SK-N-SH treated with all-trans-retinoic acid at 6 μM for 48 hours (cell line): ENCODE results near the gene APPBP2.

Experiments used
- ATAC-seq: fragments of 200-7000 bp; cut with Tn5 transposase; 3 replicates; pipeline ENCODE4 v1.9.1; 2020; ENCODE audit warnings: mild to moderate bottlenecking, moderate library complexity
- ARNTL ChIP-seq: fragments of 450-650 bp; formaldehyde crosslinking; IDR thresholded peaks from 2 replicates; pipeline ENCODE4 v1.5.0; 2020; ENCODE audit warnings: low read depth, mild to moderate bottlenecking, moderate library complexity, borderline replicate concordance
- BACH2 ChIP-seq: fragments of 250-450 bp; sonication (Bioruptor Pico); IDR thresholded peaks from 2 replicates; pipeline ENCODE4 v1.9.0; 2021; ENCODE audit warnings: mild to moderate bottlenecking, borderline replicate concordance
- CSDC2 ChIP-seq: fragments of 250-450 bp; sonication (Bioruptor Pico); IDR thresholded peaks from 2 replicates; pipeline ENCODE4 v1.5.0; 2020; ENCODE audit warnings: mild to moderate bottlenecking, moderate library complexity
- ESRRG ChIP-seq: fragments of 250-450 bp; sonication (Bioruptor Pico); IDR thresholded peaks from 2 replicates; pipeline ENCODE4 v1.6.1; 2021; ENCODE audit warnings: mild to moderate bottlenecking
- GLIS3 ChIP-seq: fragments of 250-450 bp; sonication (Bioruptor Pico); IDR thresholded peaks from 2 replicates; pipeline ENCODE4 v1.5.0; 2020; ENCODE audit warnings: mild to moderate bottlenecking, moderate library complexity
- ISL1 ChIP-seq: fragments of 250-450 bp; sonication (Bioruptor Pico); IDR thresholded peaks from 2 replicates; pipeline ENCODE4 v2.1.2; 2022; ENCODE audit warnings: mild to moderate bottlenecking, moderate library complexity
- OSR1 ChIP-seq: fragments of 250-450 bp; sonication (Bioruptor Pico); IDR thresholded peaks from 2 replicates; pipeline ENCODE4 v1.8.0; 2022; ENCODE audit warnings: moderate library complexity, mild to moderate bottlenecking, inconsistent platforms
- PPARA ChIP-seq: fragments of 250-450 bp; sonication (Bioruptor Pico); IDR thresholded peaks from 2 replicates; pipeline ENCODE4 v1.5.0; 2020; ENCODE audit warnings: mild to moderate bottlenecking, borderline replicate concordance
- RARB ChIP-seq: fragments of 250-450 bp; sonication (Bioruptor Pico); IDR thresholded peaks from 2 replicates; pipeline ENCODE4 v1.8.0; 2021; ENCODE audit warnings: mild to moderate bottlenecking, moderate library complexity
- SNAI2 ChIP-seq: fragments of 250-450 bp; sonication (Bioruptor Pico); IDR thresholded peaks from 2 replicates; pipeline ENCODE4 v1.5.0; 2020; ENCODE audit warnings: mild to moderate bottlenecking, moderate library complexity
- TCF4 ChIP-seq: fragments of 250-450 bp; sonication (Bioruptor Pico); IDR thresholded peaks from 2 replicates; pipeline ENCODE4 v1.8.0; 2021; ENCODE audit warnings: mild to moderate bottlenecking, moderate library complexity, borderline replicate concordance
- TOX ChIP-seq: fragments of 250-450 bp; sonication (Bioruptor Pico); IDR thresholded peaks from 2 replicates; pipeline ENCODE4 v1.8.0; 2021; ENCODE audit warnings: mild to moderate bottlenecking, moderate library complexity, borderline replicate concordance
- ZC3H10 ChIP-seq: fragments of 250-450 bp; sonication (Bioruptor Pico); IDR thresholded peaks from 2 replicates; pipeline ENCODE4 v1.5.1; 2021; ENCODE audit warnings: mild to moderate bottlenecking, moderate library complexity
- ZFP3 ChIP-seq: fragments of 250-450 bp; sonication (Bioruptor Pico); IDR thresholded peaks from 2 replicates; pipeline ENCODE4 v1.5.0; 2020; ENCODE audit warnings: mild to moderate bottlenecking, moderate library complexity
- ZFP30 ChIP-seq: fragments of 450-650 bp; formaldehyde crosslinking; IDR thresholded peaks from 2 replicates; pipeline ENCODE4 v1.5.0; 2022; ENCODE audit warnings: mild to moderate bottlenecking, moderate library complexity
- ZNF565 ChIP-seq: fragments of 450-650 bp; formaldehyde crosslinking; conservative IDR thresholded peaks from 2 replicates; pipeline ENCODE4 v1.5.0; 2020; ENCODE audit warnings: low read depth, mild to moderate bottlenecking, moderate library complexity
- ZNF70 ChIP-seq: fragments of 450-650 bp; formaldehyde crosslinking; IDR thresholded peaks from 2 replicates; pipeline ENCODE4 v1.5.0; 2020; ENCODE audit warnings: mild to moderate bottlenecking, moderate library complexity
- ZNF8 ChIP-seq: fragments of 450-650 bp; formaldehyde crosslinking; IDR thresholded peaks from 2 replicates; pipeline ENCODE4 v1.5.0; 2020; ENCODE audit warnings: mild to moderate bottlenecking, moderate library complexity
- TF ChIP-seq, protein P1 (sequence below): fragments of 250-450 bp; sonication (Bioruptor Pico); IDR thresholded peaks from 2 replicates; pipeline ENCODE4 v1.5.1; 2021; ENCODE audit warnings: mild to moderate bottlenecking, moderate library complexity
- TF ChIP-seq, protein P2 (sequence below): fragments of 250-450 bp; sonication (Bioruptor Pico); IDR thresholded peaks from 2 replicates; pipeline ENCODE4 v1.8.0; 2020; ENCODE audit warnings: mild to moderate bottlenecking, moderate library complexity, borderline replicate concordance
- TF ChIP-seq, protein P3 (sequence below): fragments of 250-450 bp; sonication (Bioruptor Pico); IDR thresholded peaks from 2 replicates; pipeline ENCODE4 v1.5.1; 2020; ENCODE audit warnings: low read depth, mild to moderate bottlenecking, moderate library complexity
- TF ChIP-seq, protein P4 (sequence below): fragments of 250-450 bp; sonication (Bioruptor Pico); IDR thresholded peaks from 2 replicates; pipeline ENCODE4 v1.8.0; 2021; ENCODE audit warnings: low read depth, mild to moderate bottlenecking, moderate library complexity, borderline replicate concordance
- TF ChIP-seq, protein P5 (sequence below): fragments of 250-450 bp; sonication (Bioruptor Pico); IDR thresholded peaks from 2 replicates; pipeline ENCODE4 v1.5.0; 2020; ENCODE audit warnings: mild to moderate bottlenecking, moderate library complexity

APPBP2 gene

DNA sequence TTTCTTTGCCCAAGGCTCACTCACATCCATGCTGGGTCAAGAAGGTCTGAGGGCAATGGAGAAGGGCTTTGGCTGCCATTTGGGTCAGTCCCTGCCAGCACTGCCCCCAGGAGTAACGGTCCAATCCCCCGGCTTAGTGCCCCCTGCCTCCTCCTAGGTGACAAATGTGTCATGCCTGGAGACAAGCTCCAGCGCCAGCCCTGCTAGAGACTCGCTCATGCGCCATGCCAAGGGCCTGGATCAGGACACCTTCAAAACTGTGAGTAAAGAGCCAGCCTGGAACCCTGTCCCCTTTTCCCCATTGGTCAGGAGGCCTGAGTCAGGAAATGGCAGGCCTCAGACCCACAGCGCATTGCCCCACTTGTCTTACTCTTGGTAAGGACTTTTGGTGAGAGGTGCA is 100.4 kb downstream of the APPBP2 start:
- TF ChIP-seq, protein P1, sequence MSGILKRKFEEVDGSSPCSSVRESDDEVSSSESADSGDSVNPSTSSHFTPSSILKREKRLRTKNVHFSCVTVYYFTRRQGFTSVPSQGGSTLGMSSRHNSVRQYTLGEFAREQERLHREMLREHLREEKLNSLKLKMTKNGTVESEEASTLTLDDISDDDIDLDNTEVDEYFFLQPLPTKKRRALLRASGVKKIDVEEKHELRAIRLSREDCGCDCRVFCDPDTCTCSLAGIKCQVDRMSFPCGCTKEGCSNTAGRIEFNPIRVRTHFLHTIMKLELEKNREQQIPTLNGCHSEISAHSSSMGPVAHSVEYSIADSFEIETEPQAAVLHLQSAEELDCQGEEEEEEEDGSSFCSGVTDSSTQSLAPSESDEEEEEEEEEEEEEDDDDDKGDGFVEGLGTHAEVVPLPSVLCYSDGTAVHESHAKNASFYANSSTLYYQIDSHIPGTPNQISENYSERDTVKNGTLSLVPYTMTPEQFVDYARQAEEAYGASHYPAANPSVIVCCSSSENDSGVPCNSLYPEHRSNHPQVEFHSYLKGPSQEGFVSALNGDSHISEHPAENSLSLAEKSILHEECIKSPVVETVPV (CRISPR knock-in tag): no peak
- TF ChIP-seq ZC3H10 (CRISPR knock-in tag): no peak
- TF ChIP-seq CSDC2 (CRISPR knock-in tag): no peak
- TF ChIP-seq RARB: no peak
- no peak for TF ChIP-seq TOX (CRISPR knock-in tag)
- TF ChIP-seq, protein P2, sequence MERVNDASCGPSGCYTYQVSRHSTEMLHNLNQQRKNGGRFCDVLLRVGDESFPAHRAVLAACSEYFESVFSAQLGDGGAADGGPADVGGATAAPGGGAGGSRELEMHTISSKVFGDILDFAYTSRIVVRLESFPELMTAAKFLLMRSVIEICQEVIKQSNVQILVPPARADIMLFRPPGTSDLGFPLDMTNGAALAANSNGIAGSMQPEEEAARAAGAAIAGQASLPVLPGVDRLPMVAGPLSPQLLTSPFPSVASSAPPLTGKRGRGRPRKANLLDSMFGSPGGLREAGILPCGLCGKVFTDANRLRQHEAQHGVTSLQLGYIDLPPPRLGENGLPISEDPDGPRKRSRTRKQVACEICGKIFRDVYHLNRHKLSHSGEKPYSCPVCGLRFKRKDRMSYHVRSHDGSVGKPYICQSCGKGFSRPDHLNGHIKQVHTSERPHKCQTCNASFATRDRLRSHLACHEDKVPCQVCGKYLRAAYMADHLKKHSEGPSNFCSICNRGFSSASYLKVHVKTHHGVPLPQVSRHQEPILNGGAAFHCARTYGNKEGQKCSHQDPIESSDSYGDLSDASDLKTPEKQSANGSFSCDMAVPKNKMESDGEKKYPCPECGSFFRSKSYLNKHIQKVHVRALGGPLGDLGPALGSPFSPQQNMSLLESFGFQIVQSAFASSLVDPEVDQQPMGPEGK: no peak
- TF ChIP-seq, protein P3, sequence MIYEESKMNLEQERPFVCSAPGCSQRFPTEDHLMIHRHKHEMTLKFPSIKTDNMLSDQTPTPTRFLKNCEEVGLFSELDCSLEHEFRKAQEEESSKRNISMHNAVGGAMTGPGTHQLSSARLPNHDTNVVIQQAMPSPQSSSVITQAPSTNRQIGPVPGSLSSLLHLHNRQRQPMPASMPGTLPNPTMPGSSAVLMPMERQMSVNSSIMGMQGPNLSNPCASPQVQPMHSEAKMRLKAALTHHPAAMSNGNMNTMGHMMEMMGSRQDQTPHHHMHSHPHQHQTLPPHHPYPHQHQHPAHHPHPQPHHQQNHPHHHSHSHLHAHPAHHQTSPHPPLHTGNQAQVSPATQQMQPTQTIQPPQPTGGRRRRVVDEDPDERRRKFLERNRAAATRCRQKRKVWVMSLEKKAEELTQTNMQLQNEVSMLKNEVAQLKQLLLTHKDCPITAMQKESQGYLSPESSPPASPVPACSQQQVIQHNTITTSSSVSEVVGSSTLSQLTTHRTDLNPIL (CRISPR knock-in tag): no peak
- no peak for TF ChIP-seq GLIS3
- TF ChIP-seq ZFP30: no peak
- no peak for TF ChIP-seq ZFP3 (CRISPR knock-in tag)
- TF ChIP-seq, protein P4, sequence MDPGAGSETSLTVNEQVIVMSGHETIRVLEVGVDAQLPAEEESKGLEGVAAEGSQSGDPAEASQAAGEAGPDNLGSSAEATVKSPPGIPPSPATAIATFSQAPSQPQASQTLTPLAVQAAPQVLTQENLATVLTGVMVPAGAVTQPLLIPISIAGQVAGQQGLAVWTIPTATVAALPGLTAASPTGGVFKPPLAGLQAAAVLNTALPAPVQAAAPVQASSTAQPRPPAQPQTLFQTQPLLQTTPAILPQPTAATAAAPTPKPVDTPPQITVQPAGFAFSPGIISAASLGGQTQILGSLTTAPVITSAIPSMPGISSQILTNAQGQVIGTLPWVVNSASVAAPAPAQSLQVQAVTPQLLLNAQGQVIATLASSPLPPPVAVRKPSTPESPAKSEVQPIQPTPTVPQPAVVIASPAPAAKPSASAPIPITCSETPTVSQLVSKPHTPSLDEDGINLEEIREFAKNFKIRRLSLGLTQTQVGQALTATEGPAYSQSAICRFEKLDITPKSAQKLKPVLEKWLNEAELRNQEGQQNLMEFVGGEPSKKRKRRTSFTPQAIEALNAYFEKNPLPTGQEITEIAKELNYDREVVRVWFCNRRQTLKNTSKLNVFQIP (CRISPR knock-in tag): no peak
- TF ChIP-seq BACH2 (CRISPR knock-in tag): no peak
- no peak for TF ChIP-seq ZNF8 (CRISPR knock-in tag)
- no peak for TF ChIP-seq SNAI2
- no peak for TF ChIP-seq ZNF70 (CRISPR knock-in tag)
- TF ChIP-seq TCF4 (CRISPR knock-in tag): no peak
- TF ChIP-seq ARNTL (CRISPR knock-in tag): no peak
- TF ChIP-seq ESRRG: no peak
- TF ChIP-seq ZNF565 (CRISPR knock-in tag): no peak
- TF ChIP-seq PPARA (CRISPR knock-in tag): no peak
- no peak for ATAC-seq

DNA sequence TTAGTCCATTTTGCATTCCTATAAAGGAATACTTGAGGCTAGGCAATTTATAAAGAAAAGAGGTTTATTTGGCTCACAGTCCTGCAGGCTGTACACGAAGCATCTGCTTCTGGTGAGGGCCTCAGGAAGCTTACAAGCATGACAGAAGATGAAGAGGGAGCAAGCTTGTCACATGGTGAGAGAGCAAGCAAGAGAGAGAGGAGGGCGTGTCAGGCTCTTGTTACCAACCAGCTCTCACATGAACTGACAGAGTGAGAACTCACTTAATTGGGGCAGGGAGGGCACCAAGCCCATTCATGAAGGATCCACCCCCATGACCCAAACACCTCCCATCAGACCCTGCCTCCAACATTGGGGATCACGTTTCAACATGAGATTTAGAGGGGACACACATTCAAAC is 102.2 kb downstream of the APPBP2 start:
- TF ChIP-seq ESRRG (no peak), CSDC2 (CRISPR knock-in tag) (no peak), ZFP30 (no peak), RARB (no peak), ISL1 (CRISPR knock-in tag) (no peak), ZNF8 (CRISPR knock-in tag) (no peak), OSR1 (no peak), GLIS3 (no peak), ZNF565 (CRISPR knock-in tag) (no peak), SNAI2 (no peak), TCF4 (CRISPR knock-in tag) (no peak), ZNF70 (CRISPR knock-in tag) (no peak), ZC3H10 (CRISPR knock-in tag) (no peak), PPARA (CRISPR knock-in tag) (no peak), ARNTL (CRISPR knock-in tag) (no peak), TOX (CRISPR knock-in tag) (no peak)
- TF ChIP-seq, protein P4 (CRISPR knock-in tag): no peak
- TF ChIP-seq, protein P3 (CRISPR knock-in tag): no peak
- TF ChIP-seq, protein P5, sequence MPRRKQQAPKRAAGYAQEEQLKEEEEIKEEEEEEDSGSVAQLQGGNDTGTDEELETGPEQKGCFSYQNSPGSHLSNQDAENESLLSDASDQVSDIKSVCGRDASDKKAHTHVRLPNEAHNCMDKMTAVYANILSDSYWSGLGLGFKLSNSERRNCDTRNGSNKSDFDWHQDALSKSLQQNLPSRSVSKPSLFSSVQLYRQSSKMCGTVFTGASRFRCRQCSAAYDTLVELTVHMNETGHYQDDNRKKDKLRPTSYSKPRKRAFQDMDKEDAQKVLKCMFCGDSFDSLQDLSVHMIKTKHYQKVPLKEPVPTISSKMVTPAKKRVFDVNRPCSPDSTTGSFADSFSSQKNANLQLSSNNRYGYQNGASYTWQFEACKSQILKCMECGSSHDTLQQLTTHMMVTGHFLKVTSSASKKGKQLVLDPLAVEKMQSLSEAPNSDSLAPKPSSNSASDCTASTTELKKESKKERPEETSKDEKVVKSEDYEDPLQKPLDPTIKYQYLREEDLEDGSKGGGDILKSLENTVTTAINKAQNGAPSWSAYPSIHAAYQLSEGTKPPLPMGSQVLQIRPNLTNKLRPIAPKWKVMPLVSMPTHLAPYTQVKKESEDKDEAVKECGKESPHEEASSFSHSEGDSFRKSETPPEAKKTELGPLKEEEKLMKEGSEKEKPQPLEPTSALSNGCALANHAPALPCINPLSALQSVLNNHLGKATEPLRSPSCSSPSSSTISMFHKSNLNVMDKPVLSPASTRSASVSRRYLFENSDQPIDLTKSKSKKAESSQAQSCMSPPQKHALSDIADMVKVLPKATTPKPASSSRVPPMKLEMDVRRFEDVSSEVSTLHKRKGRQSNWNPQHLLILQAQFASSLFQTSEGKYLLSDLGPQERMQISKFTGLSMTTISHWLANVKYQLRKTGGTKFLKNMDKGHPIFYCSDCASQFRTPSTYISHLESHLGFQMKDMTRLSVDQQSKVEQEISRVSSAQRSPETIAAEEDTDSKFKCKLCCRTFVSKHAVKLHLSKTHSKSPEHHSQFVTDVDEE: no peak
- TF ChIP-seq, protein P1 (CRISPR knock-in tag): no peak
- no peak for ATAC-seq
